SU-DHL-6 (cell line): Measurements from ENCODE around the gene GDI2.

Experiments
- CTCF ChIP-seq: fragments of 200-600 bp; sonication (generic); IDR thresholded peaks from one replicate; pipeline ENCODE4 v1.5.1; 2017; ENCODE audit warnings: antibody characterized with exemption, mild to moderate bottlenecking, low read length, moderate library complexity; ENCODE audit not compliant: insufficient read depth, poor library complexity, severe bottlenecking
- EZH2phosphoT487 ChIP-seq: fragments of 200-600 bp; sonication (generic), shearing (Covaris generic); conservative IDR thresholded peaks from 2 replicates; pipeline ENCODE4 v1.6.1; 2018; ENCODE audit warnings: mild to moderate bottlenecking, antibody characterized with exemption, low read length, moderate library complexity, mixed read lengths

- TF ChIP-seq CTCF, result no peak
- no peak for TF ChIP-seq EZH2phosphoT487
These were observed 37.5 kb downstream of the GDI2 start for GRCh38 chr10:5775685-5776084.
